Mesenchymal stem cell (in vitro differentiated cells and primary cell): Measurements from ENCODE around the gene ZNF341.

Experiments
- DNase-seq: peaks from one replicate; pipeline ENCODE4 v3.0.0-alpha.2; 2013
- H2AFZ ChIP-seq: one replicate; pipeline ENCODE4 v1.6.1; 2013; ENCODE audit warnings: low read depth, mild to moderate bottlenecking, control low read depth, inconsistent platforms, low read length, moderate library complexity
- H2AK5ac ChIP-seq: 2 replicates; pipeline ENCODE4 v1.6.1; 2013; ENCODE audit warnings: low read length, moderate library complexity, mild to moderate bottlenecking, inconsistent platforms; ENCODE audit not compliant: severe bottlenecking
- H2BK120ac ChIP-seq: one replicate; pipeline ENCODE4 v1.6.1; 2013; ENCODE audit warnings: low read depth, mild to moderate bottlenecking, inconsistent platforms, low read length, moderate library complexity
- H2BK12ac ChIP-seq, 2 experiments: one replicate each; pipeline ENCODE4 v1.6.1; 2013; ENCODE audit warnings: inconsistent platforms in 2 of 2, low read length in 2 of 2, mild to moderate bottlenecking in 2 of 2, moderate library complexity in 2 of 2, control low read depth in 1 of 2
- H2BK15ac ChIP-seq: one replicate; pipeline ENCODE4 v1.6.1; 2013; ENCODE audit warnings: mild to moderate bottlenecking, low read depth, inconsistent platforms; ENCODE audit not compliant: poor library complexity, severe bottlenecking
- H2BK5ac ChIP-seq: 2 replicates; pipeline ENCODE4 v1.6.1; 2013; ENCODE audit warnings: low read depth, mild to moderate bottlenecking, low read length, control low read depth, inconsistent platforms; ENCODE audit not compliant: poor library complexity, severe bottlenecking
- H3K14ac ChIP-seq, 2 experiments: one replicate each; pipeline ENCODE4 v1.6.1; 2013; ENCODE audit warnings: inconsistent platforms in 2 of 2, low read length in 2 of 2, control low read depth in 1 of 2, mild to moderate bottlenecking in 1 of 2, moderate library complexity in 1 of 2
- H3K18ac ChIP-seq, 2 experiments: one replicate each; pipeline ENCODE4 v1.6.1; 2013; ENCODE audit warnings: inconsistent platforms in 2 of 2, low read length in 2 of 2, control low read depth in 1 of 2, low read depth in 1 of 2, mild to moderate bottlenecking in 1 of 2
- H3K23ac ChIP-seq, 2 experiments: one replicate each; pipeline ENCODE4 v1.6.1; 2013; ENCODE audit warnings: inconsistent platforms in 2 of 2, low read length in 2 of 2, mild to moderate bottlenecking in 2 of 2, moderate library complexity in 2 of 2, control low read depth in 1 of 2
- H3K27ac ChIP-seq: 2 replicates; pipeline ENCODE4 v1.5.1; 2013; ENCODE audit warnings: mild to moderate bottlenecking, moderate library complexity, low read length, control low read depth, inconsistent platforms; ENCODE audit not compliant: poor library complexity, severe bottlenecking
- H3K27me3 ChIP-seq, 2 experiments: 2 replicates each; pipeline versions ENCODE4 v1.6.1 to v1.7.0; 2013; ENCODE audit warnings: low read length in 2 of 2, mild to moderate bottlenecking in 2 of 2, moderate library complexity in 2 of 2, control low read depth in 1 of 2, inconsistent platforms in 1 of 2; ENCODE audit not compliant: control insufficient read depth in 1 of 2, insufficient read depth in 1 of 2
- H3K36me3 ChIP-seq, 2 experiments: 2 replicates each; pipeline versions ENCODE4 v1.6.1 to v1.7.0; 2013; ENCODE audit warnings: low read length in 2 of 2, control low read depth in 1 of 2, inconsistent platforms in 1 of 2, low read depth in 1 of 2, mild to moderate bottlenecking in 1 of 2; ENCODE audit not compliant: insufficient read depth in 2 of 2, control insufficient read depth in 1 of 2
- H3K4ac ChIP-seq, 2 experiments: one replicate each; pipeline ENCODE4 v1.6.1; 2013; ENCODE audit warnings: inconsistent platforms in 2 of 2, low read length in 2 of 2, mild to moderate bottlenecking in 2 of 2, moderate library complexity in 2 of 2, control low read depth in 1 of 2, low read depth in 1 of 2
- H3K4me1 ChIP-seq: 2 replicates; pipeline ENCODE4 v1.6.1; 2013; ENCODE audit warnings: low read depth, low read length, control low read depth; ENCODE audit not compliant: control insufficient read depth, insufficient read depth
- H3K4me2 ChIP-seq: 2 replicates; pipeline ENCODE4 v1.6.1; 2013; ENCODE audit warnings: low read length, mild to moderate bottlenecking, inconsistent platforms; ENCODE audit not compliant: poor library complexity, severe bottlenecking
- H3K4me3 ChIP-seq, 2 experiments: 2 replicates each; pipeline versions ENCODE4 v1.5.1 to v1.7.0; 2013; ENCODE audit warnings: low read length in 2 of 2, mild to moderate bottlenecking in 2 of 2, control low read depth in 1 of 2, low read depth in 1 of 2; ENCODE audit not compliant: insufficient read depth in 1 of 2
- H3K79me1 ChIP-seq: replicated peaks from 2 replicates; pipeline ENCODE4 v1.6.1; 2013; ENCODE audit warnings: mild to moderate bottlenecking, control low read depth, low read length, inconsistent platforms; ENCODE audit not compliant: poor library complexity, severe bottlenecking
- H3K9ac ChIP-seq: 2 replicates; pipeline ENCODE4 v1.7.0; 2013; ENCODE audit warnings: mild to moderate bottlenecking, low read length, moderate library complexity
- H3K9me3 ChIP-seq: 2 replicates; pipeline ENCODE4 v1.7.0; 2013; ENCODE audit warnings: mild to moderate bottlenecking, low read length; ENCODE audit not compliant: control insufficient read depth
- H4K8ac ChIP-seq: one replicate; pipeline ENCODE4 v1.6.1; 2013; ENCODE audit warnings: inconsistent platforms, mild to moderate bottlenecking, low read length, moderate library complexity
- H4K91ac ChIP-seq: one replicate; pipeline ENCODE4 v1.6.1; 2013; ENCODE audit warnings: mild to moderate bottlenecking, low read length, inconsistent platforms
- WGBS: methylation state at CpG from one replicate; pipeline ENCODE4 v1.1.7; 2013; ENCODE audit warnings: mixed read lengths; 5-methylcytosine and 5-hydroxymethylcytosine counted together

ZNF341 gene

GRCh38 chr20:33727806-33728205, 4.0 kb upstream of the ZNF341 start:
- no peaks in the 10 kb centered on the region for H3K79me1 ChIP-seq
- no peak overlapping the region for H2BK5ac ChIP-seq
- no peak overlapping the region for H3K4me2 ChIP-seq
- no peak overlapping the region for H2BK15ac ChIP-seq
- no peak overlapping the region for H3K18ac ChIP-seq
- H2AFZ ChIP-seq: no peak overlapping the region
- no peak overlapping the region for H2AK5ac ChIP-seq
- no peaks in the 10 kb centered on the region for H3K36me3 ChIP-seq
- peaks cover 14% of the 10 kb centered on the region for H3K4me1 ChIP-seq
- H3K27ac ChIP-seq: no peak overlapping the region
- H3K23ac ChIP-seq: peak overlapping the region in 1 of 2 experiments; percentile 5
- no peak overlapping the region for H4K8ac ChIP-seq
- no peak overlapping the region for H2BK12ac ChIP-seq
- H2BK120ac ChIP-seq: no peak overlapping the region
- no peaks in the 10 kb centered on the region for H3K9me3 ChIP-seq
- no peak overlapping the region for H3K9ac ChIP-seq
- no peak for DNase-seq
- H3K4ac ChIP-seq: no peak overlapping the region
- no peak overlapping the region for H4K91ac ChIP-seq
- no peaks in the 10 kb centered on the region for H3K27me3 ChIP-seq
- no peak overlapping the region for H3K14ac ChIP-seq
- no peak overlapping the region for H3K4me3 ChIP-seq
- 91% methylated on average over 3 of the region's 3 CpGs for WGBS

- Histone ChIP-seq H3K4me3 (no peak overlapping the region), H3K27me3 (no peaks in the 10 kb centered on the region), H2BK120ac (no peak overlapping the region), H3K23ac (no peak overlapping the region), H3K79me1 (no peaks in the 10 kb centered on the region), H4K8ac (no peak overlapping the region), H3K18ac (no peak overlapping the region), H2AK5ac (no peak overlapping the region), H3K14ac (no peak overlapping the region), H3K4me2 (no peak overlapping the region), H3K9me3 (no peaks in the 10 kb centered on the region), H3K36me3 (no peaks in the 10 kb centered on the region), H3K27ac (no peak overlapping the region), H2BK12ac (no peak overlapping the region), H2AFZ (no peak overlapping the region), H4K91ac (no peak overlapping the region), H2BK5ac (no peak overlapping the region), H3K4ac (no peak overlapping the region), H2BK15ac (no peak overlapping the region), H3K9ac (no peak overlapping the region), H3K4me1 (peaks cover 20% of the 10 kb centered on the region)
- WGBS: 92% methylated on average over 2 of the region's 2 CpGs
- no peak for DNase-seq
Observed at GRCh38 chr20:33728463-33728862, 3.3 kb upstream of the ZNF341 start.

- no peak overlapping the region for H3K18ac ChIP-seq
- peaks cover 23% of the 10 kb centered on the region for H3K4me1 ChIP-seq
- no peak overlapping the region for H3K4me2 ChIP-seq
- no peak overlapping the region for H4K8ac ChIP-seq
- no peak overlapping the region for H3K27ac ChIP-seq
- H3K27me3 ChIP-seq: no peaks in the 10 kb centered on the region
- H2BK12ac ChIP-seq: no peak overlapping the region
- H2BK5ac ChIP-seq: no peak overlapping the region
- H2BK15ac ChIP-seq: no peak overlapping the region
- H3K9me3 ChIP-seq: no peaks in the 10 kb centered on the region
- no peak overlapping the region for H2BK120ac ChIP-seq
- WGBS: 82% methylated on average over 3 of the region's 4 CpGs
- no peak overlapping the region for H3K23ac ChIP-seq
- DNase-seq: no peak
- no peak overlapping the region for H3K9ac ChIP-seq
- H3K14ac ChIP-seq: no peak overlapping the region
- no peak overlapping the region for H3K4me3 ChIP-seq
- no peak overlapping the region for H2AK5ac ChIP-seq
- H3K4ac ChIP-seq: no peak overlapping the region
- H4K91ac ChIP-seq: no peak overlapping the region
- no peak overlapping the region for H2AFZ ChIP-seq
- H3K36me3 ChIP-seq: no peaks in the 10 kb centered on the region
- H3K79me1 ChIP-seq: no peaks in the 10 kb centered on the region
Observed at GRCh38 chr20:33729101-33729500, 2.7 kb upstream of the ZNF341 start.

- H3K14ac ChIP-seq: peak overlapping the region in 1 of 2 experiments; percentile 18
- H2BK5ac ChIP-seq: no peak overlapping the region
- no peaks in the 10 kb centered on the region for H3K27me3 ChIP-seq
- H2AFZ ChIP-seq: peak overlapping the region; percentile 79
- peak overlapping the region in 1 of 2 experiments; percentile 75 for H3K4ac ChIP-seq
- peak overlapping the region; percentile 22 for H4K91ac ChIP-seq
- peaks cover 2% of the 10 kb centered on the region for H3K9me3 ChIP-seq
- no peak overlapping the region for H2BK120ac ChIP-seq
- peaks cover 3% of the 10 kb centered on the region for H3K79me1 ChIP-seq
- peak overlapping the region; percentile 60 to 83 for H3K4me3 ChIP-seq
- H3K9ac ChIP-seq: peak overlapping the region; percentile 93
- H3K27ac ChIP-seq: peak overlapping the region; percentile 63
- H3K23ac ChIP-seq: no peak overlapping the region
- H2AK5ac ChIP-seq: peak overlapping the region; percentile 2
- peak overlapping the region; percentile 25 for H4K8ac ChIP-seq
- WGBS: 86% methylated on average over 17 of the region's 18 CpGs
- peak overlapping the region; percentile 76 for H3K4me2 ChIP-seq
- peaks cover 27% of the 10 kb centered on the region for H3K4me1 ChIP-seq
- DNase-seq: no peak
- H3K18ac ChIP-seq: peak overlapping the region in 1 of 2 experiments; percentile 84
- peak overlapping the region; percentile 9 for H2BK15ac ChIP-seq
- H2BK12ac ChIP-seq: peak overlapping the region; percentile 59 to 89
- no peaks in the 10 kb centered on the region for H3K36me3 ChIP-seq
Observed at GRCh38 chr20:33730946-33731692, 677 bp upstream of the ZNF341 start.
